Measurements from ENCODE around the gene CAMKV.
"Not testable (repeated sequence)": the region's sequence is repeated elsewhere in the genome, so short reads cannot be mapped to it uniquely, and the experiment has no call there.

DNA sequence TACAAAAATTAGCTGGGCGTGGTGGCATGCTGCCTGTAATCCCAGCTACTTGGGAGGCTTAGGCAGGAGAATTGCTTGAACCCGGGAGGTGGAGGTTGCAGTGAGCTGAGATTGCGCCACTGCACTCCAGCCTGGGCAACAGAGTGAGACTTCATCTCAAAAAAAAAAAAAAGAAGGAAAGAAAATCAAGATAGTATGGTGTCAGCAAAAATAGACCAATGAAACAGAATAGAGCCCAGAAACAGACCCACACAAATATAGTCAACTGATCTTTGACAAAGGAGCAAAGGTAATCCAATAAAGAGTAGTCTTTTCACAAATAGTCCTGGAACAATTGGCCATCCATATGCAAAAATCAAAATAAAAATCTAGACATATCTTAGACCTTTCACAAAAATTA, 46.6 kb downstream of the CAMKV start:
- TF ChIP-seq, protein P1, sequence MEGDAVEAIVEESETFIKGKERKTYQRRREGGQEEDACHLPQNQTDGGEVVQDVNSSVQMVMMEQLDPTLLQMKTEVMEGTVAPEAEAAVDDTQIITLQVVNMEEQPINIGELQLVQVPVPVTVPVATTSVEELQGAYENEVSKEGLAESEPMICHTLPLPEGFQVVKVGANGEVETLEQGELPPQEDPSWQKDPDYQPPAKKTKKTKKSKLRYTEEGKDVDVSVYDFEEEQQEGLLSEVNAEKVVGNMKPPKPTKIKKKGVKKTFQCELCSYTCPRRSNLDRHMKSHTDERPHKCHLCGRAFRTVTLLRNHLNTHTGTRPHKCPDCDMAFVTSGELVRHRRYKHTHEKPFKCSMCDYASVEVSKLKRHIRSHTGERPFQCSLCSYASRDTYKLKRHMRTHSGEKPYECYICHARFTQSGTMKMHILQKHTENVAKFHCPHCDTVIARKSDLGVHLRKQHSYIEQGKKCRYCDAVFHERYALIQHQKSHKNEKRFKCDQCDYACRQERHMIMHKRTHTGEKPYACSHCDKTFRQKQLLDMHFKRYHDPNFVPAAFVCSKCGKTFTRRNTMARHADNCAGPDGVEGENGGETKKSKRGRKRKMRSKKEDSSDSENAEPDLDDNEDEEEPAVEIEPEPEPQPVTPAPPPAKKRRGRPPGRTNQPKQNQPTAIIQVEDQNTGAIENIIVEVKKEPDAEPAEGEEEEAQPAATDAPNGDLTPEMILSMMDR (IDR thresholded peaks at IDR 0.05; ENCODE audit: low read length) = not testable (repeated sequence)
- TF ChIP-seq EZH2 (optimal IDR thresholded peaks at IDR 0.05; ENCODE audit: low read depth, low read length) = not testable (repeated sequence)

All from MM.1S (cell line).